AG09319 (cell line): Measurements from ENCODE around the gene NT5M.
"Not testable (repeated sequence)": the region's sequence is repeated elsewhere in the genome, so short reads cannot be mapped to it uniquely, and the experiment has no call there.

ENCODE experiments used
- DNase-seq: peaks from one replicate; pipeline ENCODE4 v3.0.0-alpha.2; 2010; ENCODE audit warnings: low read depth; ENCODE audit errors: extremely low read depth
- CTCF ChIP-seq: IDR thresholded peaks from 2 replicates; pipeline ENCODE4 v1.5.1; 2011; ENCODE audit warnings: low read depth, mild to moderate bottlenecking, inconsistent platforms, low read length, moderate library complexity

NT5M gene

GRCh38 chr17:17303010-17303846 lies at the start of gene NT5M:
NT5M (plus strand) TSS chr17:17303373; CDS start chr17:17303551, 178 bp downstream.
- no peak for DNase-seq
- no peak for TF ChIP-seq CTCF

GRCh38 chr17:17253406-17253805 lies 49.8 kb upstream of the NT5M start:
- TF ChIP-seq CTCF = no peak
- no peak for DNase-seq

- DNase-seq = no peak
- no peak for TF ChIP-seq CTCF
Measured at GRCh38 chr17:17254036-17254435, 49.1 kb upstream of the NT5M start.

- DNase-seq = not testable (repeated sequence)
Measured at GRCh38 chr17:17255689-17256088, 47.5 kb upstream of the NT5M start.

GRCh38 chr17:17256316-17256715 lies 46.9 kb upstream of the NT5M start:
- no peak for TF ChIP-seq CTCF
- DNase-seq = no peak

GRCh38 chr17:17258011-17258410 lies 45.2 kb upstream of the NT5M start:
- no peak for DNase-seq
- TF ChIP-seq CTCF = no peak

GRCh38 chr17:17258998-17259397 lies 44.2 kb upstream of the NT5M start:
- TF ChIP-seq CTCF = no peak

GRCh38 chr17:17264430-17264829 lies 38.7 kb upstream of the NT5M start:
- DNase-seq = no peak
- TF ChIP-seq CTCF = no peak

More at GRCh38 chr17:17258998-17259397, 44.2 kb upstream of the NT5M start:
- DNase-seq = no peak
